Measurements from ENCODE around the gene DSG2.

DSG2 gene

GRCh38 chr18:31592506-31593157 is 94.7 kb downstream of the DSG2 start:
- DNase-seq = no peak

- no peak for DNase-seq
Measured at GRCh38 chr18:31595121-31595771, 97.3 kb downstream of the DSG2 start.

- DNase-seq = no peak
Measured at GRCh38 chr18:31596081-31596872, 98.3 kb downstream of the DSG2 start.

GRCh38 chr18:31598021-31598805 is 100.2 kb downstream of the DSG2 start:
- no peak for DNase-seq
